PFSK-1 (cell line): ENCODE data around the gene AAR2.
A peak's percentile ranks its signal among the peaks of the same experiment; 100 is the strongest.

Experiments used
- FOXP2 ChIP-seq: optimal IDR thresholded peaks from 2 replicates; pipeline ENCODE3; 2011; ENCODE audit warnings: borderline replicate concordance, control low read depth, inconsistent platforms; ENCODE audit not compliant: insufficient read depth; ENCODE audit errors: extremely low read length, extremely low read depth
- POLR2AphosphoS5 ChIP-seq: IDR thresholded peaks from 2 replicates; pipeline ENCODE4 v1.6.1; 2012; ENCODE audit warnings: low read depth, mild to moderate bottlenecking, control low read depth, low read length, moderate library complexity
- SIN3A ChIP-seq: IDR thresholded peaks from 2 replicates; pipeline ENCODE4 v1.6.1; 2012; ENCODE audit warnings: mild to moderate bottlenecking, low read length, moderate library complexity, borderline replicate concordance; ENCODE audit not compliant: insufficient read depth
- TAF1 ChIP-seq: IDR thresholded peaks from 2 replicates; pipeline ENCODE4 v1.6.1; 2012; ENCODE audit warnings: low read length, control low read depth, borderline replicate concordance; ENCODE audit not compliant: insufficient read depth
- TF ChIP-seq, protein P1 (sequence below), 2 experiments: IDR thresholded peaks; 2 replicates each; pipeline versions ENCODE4 v1.6.1 to v1.8.0; 2011 to 2012; ENCODE audit warnings: low read depth in 2 of 2, low read length in 2 of 2, control low read depth in 1 of 2, inconsistent platforms in 1 of 2, mild to moderate bottlenecking in 1 of 2, moderate library complexity in 1 of 2; ENCODE audit not compliant: insufficient read depth in 1 of 2

Gene AAR2

DNA sequence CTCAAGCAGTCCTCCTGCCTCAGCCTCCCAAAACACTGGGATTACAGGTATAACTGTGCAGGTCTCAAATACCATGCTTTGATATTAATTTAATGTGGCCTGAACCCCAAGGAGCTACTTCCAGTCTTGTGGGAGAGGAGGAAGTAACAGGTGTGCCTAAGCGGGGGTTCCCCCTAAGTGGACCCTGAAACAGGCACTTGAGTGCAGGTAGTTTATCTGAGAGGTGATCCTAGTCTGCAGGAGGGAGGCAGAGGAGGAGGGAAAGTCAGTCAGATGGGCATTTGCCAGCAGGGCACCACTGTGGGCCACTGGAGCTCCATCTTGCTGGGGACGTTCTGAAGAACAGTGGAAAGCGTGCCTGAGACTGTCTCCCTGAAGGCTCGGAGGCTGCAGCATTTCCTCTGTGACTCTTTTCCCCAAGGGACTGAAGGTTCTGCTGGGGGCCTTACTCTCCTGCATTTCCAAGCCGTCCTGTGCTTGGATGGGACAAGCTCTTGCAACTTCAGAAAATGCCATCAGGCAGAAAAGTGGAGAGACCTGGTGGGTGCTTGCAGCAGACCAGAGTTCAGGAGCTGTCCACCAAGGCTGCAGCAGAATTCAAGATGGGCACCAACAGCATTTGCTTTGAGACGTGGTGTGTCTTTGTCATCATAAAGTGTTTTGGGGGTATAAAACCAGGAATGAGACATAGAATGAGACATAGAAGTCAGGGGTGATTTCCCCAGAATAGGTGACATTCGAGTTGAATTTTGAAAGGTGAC, 65.3 kb downstream of the AAR2 start:
- TF ChIP-seq, protein P1, sequence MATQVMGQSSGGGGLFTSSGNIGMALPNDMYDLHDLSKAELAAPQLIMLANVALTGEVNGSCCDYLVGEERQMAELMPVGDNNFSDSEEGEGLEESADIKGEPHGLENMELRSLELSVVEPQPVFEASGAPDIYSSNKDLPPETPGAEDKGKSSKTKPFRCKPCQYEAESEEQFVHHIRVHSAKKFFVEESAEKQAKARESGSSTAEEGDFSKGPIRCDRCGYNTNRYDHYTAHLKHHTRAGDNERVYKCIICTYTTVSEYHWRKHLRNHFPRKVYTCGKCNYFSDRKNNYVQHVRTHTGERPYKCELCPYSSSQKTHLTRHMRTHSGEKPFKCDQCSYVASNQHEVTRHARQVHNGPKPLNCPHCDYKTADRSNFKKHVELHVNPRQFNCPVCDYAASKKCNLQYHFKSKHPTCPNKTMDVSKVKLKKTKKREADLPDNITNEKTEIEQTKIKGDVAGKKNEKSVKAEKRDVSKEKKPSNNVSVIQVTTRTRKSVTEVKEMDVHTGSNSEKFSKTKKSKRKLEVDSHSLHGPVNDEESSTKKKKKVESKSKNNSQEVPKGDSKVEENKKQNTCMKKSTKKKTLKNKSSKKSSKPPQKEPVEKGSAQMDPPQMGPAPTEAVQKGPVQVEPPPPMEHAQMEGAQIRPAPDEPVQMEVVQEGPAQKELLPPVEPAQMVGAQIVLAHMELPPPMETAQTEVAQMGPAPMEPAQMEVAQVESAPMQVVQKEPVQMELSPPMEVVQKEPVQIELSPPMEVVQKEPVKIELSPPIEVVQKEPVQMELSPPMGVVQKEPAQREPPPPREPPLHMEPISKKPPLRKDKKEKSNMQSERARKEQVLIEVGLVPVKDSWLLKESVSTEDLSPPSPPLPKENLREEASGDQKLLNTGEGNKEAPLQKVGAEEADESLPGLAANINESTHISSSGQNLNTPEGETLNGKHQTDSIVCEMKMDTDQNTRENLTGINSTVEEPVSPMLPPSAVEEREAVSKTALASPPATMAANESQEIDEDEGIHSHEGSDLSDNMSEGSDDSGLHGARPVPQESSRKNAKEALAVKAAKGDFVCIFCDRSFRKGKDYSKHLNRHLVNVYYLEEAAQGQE (IDR thresholded peaks at IDR 0.05; ENCODE audit: insufficient read depth in 1 of 2, low read depth in 2 of 2, low read length in 2 of 2) = peak in 1 of 2 experiments; percentile 42; a peak in 1 of 4 replicates
- no peak for TF ChIP-seq POLR2AphosphoS5

DNA sequence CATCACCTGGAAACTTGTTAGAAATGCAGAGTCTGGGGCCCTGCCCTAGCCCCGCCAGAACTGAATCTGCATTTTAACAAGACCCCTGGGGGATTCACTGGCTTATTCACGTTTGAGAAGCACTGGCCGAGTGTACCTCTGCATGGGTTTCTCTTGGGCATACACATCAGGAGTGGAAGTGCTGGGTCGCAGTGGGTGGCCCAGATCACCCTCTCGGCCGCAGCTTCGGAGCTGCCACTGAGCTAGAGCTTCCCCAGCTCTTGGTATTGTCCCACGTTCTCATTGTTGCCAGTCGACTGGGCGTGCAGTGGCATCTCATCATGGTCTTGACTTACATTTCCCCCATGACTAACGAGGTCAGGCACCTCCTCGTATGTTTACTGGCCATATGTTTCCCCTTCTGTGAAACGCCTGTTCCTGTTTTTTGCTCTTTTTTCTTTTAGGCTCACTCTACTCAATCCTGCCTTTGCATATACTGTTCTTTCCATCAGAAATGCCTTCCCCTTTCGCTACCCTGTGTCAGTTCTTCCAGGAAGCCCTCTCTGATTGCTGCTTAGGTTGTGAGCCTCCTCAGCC, 66.8 kb downstream of the AAR2 start:
- no peak for TF ChIP-seq FOXP2
- TF ChIP-seq, protein P1 (IDR thresholded peaks at IDR 0.05; ENCODE audit: insufficient read depth in 1 of 2, low read depth in 2 of 2, low read length in 2 of 2) = no peak

DNA sequence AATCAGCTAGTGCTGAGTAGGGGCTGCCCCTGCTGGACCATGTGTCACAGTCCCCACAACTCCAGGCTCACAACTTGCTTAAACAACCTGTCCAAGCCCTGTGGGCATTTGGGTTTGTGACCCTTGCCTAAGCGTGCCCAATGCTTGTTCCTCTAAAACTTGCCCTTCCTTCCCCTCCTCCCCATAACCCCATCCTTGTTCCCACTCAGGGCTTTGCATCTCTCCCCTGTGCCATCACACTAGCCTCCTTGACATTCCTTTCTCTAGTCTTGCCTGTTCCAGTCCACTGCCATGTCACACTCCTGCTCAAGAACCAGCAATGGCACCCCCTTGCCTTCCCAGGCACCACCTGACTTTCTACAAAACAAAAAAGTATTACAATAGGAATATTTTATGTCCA, 67.6 kb downstream of the AAR2 start:
- TF ChIP-seq SIN3A = no peak
- TF ChIP-seq TAF1 = no peak
- TF ChIP-seq, protein P1 (IDR thresholded peaks at IDR 0.05; ENCODE audit: insufficient read depth in 1 of 2, low read depth in 2 of 2, low read length in 2 of 2) = no peak
- TF ChIP-seq FOXP2 = no peak
- no peak for TF ChIP-seq POLR2AphosphoS5

DNA sequence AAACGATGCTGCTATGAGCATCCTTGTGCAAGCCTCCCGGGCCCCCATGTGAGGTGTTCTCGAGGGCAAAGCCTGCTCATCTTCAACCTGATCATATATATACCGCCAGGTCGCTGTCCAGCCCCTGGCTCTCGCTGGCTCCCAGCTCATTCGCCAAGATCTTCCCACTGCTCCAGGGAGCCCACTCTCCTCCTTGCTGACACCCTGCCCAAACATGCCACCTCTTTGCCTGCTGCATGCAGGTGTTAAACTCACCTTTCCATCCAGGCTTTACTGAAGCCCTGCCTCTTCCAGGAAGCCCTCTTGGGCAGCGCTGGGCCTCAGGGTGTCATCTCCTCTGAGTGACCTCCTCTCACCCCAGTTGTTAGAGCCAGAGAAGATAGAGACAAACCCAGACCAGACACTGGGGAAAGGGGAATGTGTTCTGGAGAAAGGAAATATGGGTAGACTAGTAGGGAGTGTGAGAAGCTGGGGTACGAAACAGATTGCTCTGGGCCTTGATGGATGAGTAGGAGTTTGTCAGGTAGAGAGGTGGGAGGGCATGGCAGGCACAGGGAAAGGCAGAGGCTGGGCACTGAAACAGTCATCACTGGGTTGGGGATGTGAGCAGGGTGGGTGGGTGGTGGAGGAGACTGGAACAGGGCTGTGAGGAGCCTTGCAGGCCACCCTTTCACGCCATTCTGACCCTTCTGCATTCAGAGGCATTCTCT, 68.7 kb downstream of the AAR2 start:
- TF ChIP-seq FOXP2 (no peak), SIN3A (no peak), POLR2AphosphoS5 (no peak), TAF1 (no peak)
- TF ChIP-seq, protein P1 (IDR thresholded peaks at IDR 0.05; ENCODE audit: insufficient read depth in 1 of 2, low read depth in 2 of 2, low read length in 2 of 2) = peak in 1 of 2 experiments; percentile 80; a peak in 2 of 4 replicates
